IPS DF 6.9 (cell line): Measurements from ENCODE around the gene SCFD2.

ENCODE experiments used
- DNase-seq: peaks from one replicate; pipeline ENCODE4 v3.0.0-alpha.2; 2013; ENCODE audit warnings: low read depth, low spot score
- H3K27ac ChIP-seq: one replicate; pipeline ENCODE4 v1.5.1; 2013; ENCODE audit warnings: low read length, control low read depth
- H3K27me3 ChIP-seq: 2 replicates; pipeline ENCODE4 v1.6.1; 2013; ENCODE audit warnings: mild to moderate bottlenecking, low read length; ENCODE audit not compliant: control insufficient read depth, insufficient read depth
- H3K36me3 ChIP-seq: 2 replicates; pipeline ENCODE4 v1.6.1; 2013; ENCODE audit warnings: low read length; ENCODE audit not compliant: control insufficient read depth, insufficient read depth
- H3K4me1 ChIP-seq: 2 replicates; pipeline ENCODE4 v1.6.1; 2013; ENCODE audit warnings: low read length; ENCODE audit not compliant: control insufficient read depth, insufficient read depth
- H3K4me3 ChIP-seq: 2 replicates; pipeline ENCODE4 v1.5.1; 2013; ENCODE audit warnings: mild to moderate bottlenecking, low read length
- H3K9me3 ChIP-seq: 2 replicates; pipeline ENCODE4 v1.6.1; 2013; ENCODE audit warnings: low read length, inconsistent platforms; ENCODE audit not compliant: control insufficient read depth, insufficient read depth
- WGBS: extraction: QIAGEN DNeasy Blood & Tissue Kit; methylation state at CpG from one replicate; pipeline ENCODE4 v1.1.7; 2013; ENCODE audit warnings: mixed read lengths, missing lambda C conversion rate; ENCODE audit not compliant: insufficient read length, insufficient coverage; 5-methylcytosine and 5-hydroxymethylcytosine counted together

Gene SCFD2

GRCh38 chr4:53169695-53170617 lies 195.9 kb downstream of the SCFD2 start:
- Histone ChIP-seq H3K36me3 (no peaks in the 10 kb centered on the region), H3K27ac (no peak overlapping the region), H3K27me3 (no peaks in the 10 kb centered on the region), H3K4me1 (no peaks in the 10 kb centered on the region), H3K9me3 (no peaks in the 10 kb centered on the region), H3K4me3 (no peak overlapping the region)
- no CpG with 5 or more reads among the region's 5 CpGs for WGBS
- no peak for DNase-seq

DNA sequence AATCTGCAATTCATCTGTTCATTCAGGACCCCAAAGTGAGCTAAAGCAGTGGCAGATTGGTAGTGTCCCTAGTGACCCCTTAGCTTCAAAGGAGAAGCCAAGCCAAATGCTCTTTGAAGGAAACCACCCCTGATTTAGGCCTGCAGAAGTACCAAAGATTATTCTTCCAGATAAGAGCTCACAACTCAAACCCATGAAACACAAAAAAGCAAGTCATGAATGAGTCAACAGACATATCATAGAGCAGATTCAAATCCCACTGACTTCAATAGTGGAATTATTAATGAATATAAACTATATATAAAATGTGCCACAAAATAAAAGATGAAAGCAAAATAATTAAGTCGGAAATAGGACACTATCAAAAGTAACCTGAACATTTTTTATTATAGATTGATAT lies 197.6 kb downstream of the SCFD2 start:
- Histone ChIP-seq H3K27ac (no peak overlapping the region), H3K27me3 (no peaks in the 10 kb centered on the region), H3K36me3 (no peaks in the 10 kb centered on the region), H3K9me3 (no peaks in the 10 kb centered on the region), H3K4me3 (no peak overlapping the region), H3K4me1 (no peaks in the 10 kb centered on the region)
- no CpG with 5 or more reads among the region's 1 CpG for WGBS
- no peak for DNase-seq

- WGBS: no CpG with 5 or more reads among the region's 2 CpGs
These were observed 202.9 kb downstream of the SCFD2 start for GRCh38 chr4:53162969-53163368.

GRCh38 chr4:53161787-53162433 lies 204.0 kb downstream of the SCFD2 start:
- H3K9me3 ChIP-seq: no peaks in the 10 kb centered on the region
- no CpG with 5 or more reads among the region's 1 CpG for WGBS

More at GRCh38 chr4:53162969-53163368, 202.9 kb downstream of the SCFD2 start:
- no peaks in the 10 kb centered on the region for H3K4me1 ChIP-seq
- H3K36me3 ChIP-seq: no peaks in the 10 kb centered on the region
- no peak overlapping the region for H3K27ac ChIP-seq
- no peak overlapping the region for H3K4me3 ChIP-seq
- DNase-seq: no peak
- H3K9me3 ChIP-seq: no peaks in the 10 kb centered on the region
- no peaks in the 10 kb centered on the region for H3K27me3 ChIP-seq

DNA sequence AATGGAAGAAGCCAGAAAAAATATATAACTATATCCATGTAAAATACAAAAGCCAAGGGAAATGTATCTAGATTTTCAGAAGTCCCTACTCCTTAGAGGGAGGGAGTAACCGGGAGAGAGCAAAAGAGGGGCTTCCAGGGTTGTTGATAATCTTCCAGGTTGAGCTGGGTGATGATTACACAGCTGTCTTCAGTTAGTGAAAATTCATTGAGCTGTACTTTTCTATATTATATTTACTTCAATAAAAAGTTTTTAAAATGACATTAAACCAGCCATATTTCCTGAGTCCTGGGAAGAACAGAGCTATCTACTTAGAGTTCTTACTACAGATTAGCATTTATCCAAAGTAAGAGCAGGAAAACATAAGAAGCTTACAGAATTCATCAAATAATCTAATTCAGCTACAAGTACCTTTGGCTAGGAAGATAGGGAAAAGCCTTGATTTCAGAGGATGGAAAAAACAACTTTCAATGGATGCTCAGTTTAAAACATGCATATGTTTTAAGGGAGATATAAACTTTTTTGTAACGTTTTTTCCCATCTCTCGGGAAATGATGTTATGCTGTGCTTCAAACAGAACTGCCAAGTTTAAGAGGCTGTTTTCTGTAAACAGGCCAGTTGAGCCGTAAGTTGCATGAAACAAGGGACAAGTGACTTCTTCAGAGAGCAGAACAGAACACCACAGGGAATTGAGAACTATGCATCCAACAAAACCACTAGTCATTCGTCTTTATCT lies 204.6 kb downstream of the SCFD2 start:
- Histone ChIP-seq H3K9me3 (no peaks in the 10 kb centered on the region), H3K36me3 (no peaks in the 10 kb centered on the region), H3K27ac (no peak overlapping the region), H3K4me3 (no peak overlapping the region), H3K27me3 (no peaks in the 10 kb centered on the region), H3K4me1 (no peaks in the 10 kb centered on the region)
- no peak for DNase-seq
- WGBS: no CpG with 5 or more reads among the region's 5 CpGs

More at GRCh38 chr4:53161787-53162433, 204.0 kb downstream of the SCFD2 start:
- no peak overlapping the region for H3K4me3 ChIP-seq
- no peak for DNase-seq
- no peaks in the 10 kb centered on the region for H3K36me3 ChIP-seq
- H3K4me1 ChIP-seq: no peaks in the 10 kb centered on the region
- H3K27ac ChIP-seq: no peak overlapping the region
- no peaks in the 10 kb centered on the region for H3K27me3 ChIP-seq

- H3K9me3 ChIP-seq: no peaks in the 10 kb centered on the region
- no peak overlapping the region for H3K27ac ChIP-seq
- H3K4me3 ChIP-seq: no peak overlapping the region
- WGBS: no CpG with 5 or more reads among the region's 3 CpGs
- DNase-seq: no peak
- no peaks in the 10 kb centered on the region for H3K27me3 ChIP-seq
- H3K4me1 ChIP-seq: no peaks in the 10 kb centered on the region
- H3K36me3 ChIP-seq: 0 out of 2 replicates have a peak, but pooled peaks cover 2% of the 10 kb centered on the region
These were observed 209.0 kb downstream of the SCFD2 start for GRCh38 chr4:53156896-53157295.

- H3K36me3 ChIP-seq: 0 out of 2 replicates have a peak, but pooled peaks cover 2% of the 10 kb centered on the region
- H3K4me3 ChIP-seq: no peak overlapping the region
- no CpG with 5 or more reads among the region's 2 CpGs for WGBS
- no peaks in the 10 kb centered on the region for H3K4me1 ChIP-seq
- no peaks in the 10 kb centered on the region for H3K27me3 ChIP-seq
- no peak overlapping the region for H3K27ac ChIP-seq
- no peak for DNase-seq
- no peaks in the 10 kb centered on the region for H3K9me3 ChIP-seq
These were observed 213.4 kb downstream of the SCFD2 start for GRCh38 chr4:53152467-53152866.

GRCh38 chr4:53151489-53151788 lies 214.4 kb downstream of the SCFD2 start:
- H3K4me3 ChIP-seq: no peak overlapping the region
- no CpG with 5 or more reads among the region's 3 CpGs for WGBS
- H3K4me1 ChIP-seq: no peaks in the 10 kb centered on the region
- H3K36me3 ChIP-seq: 0 out of 2 replicates have a peak, but pooled peaks cover 2% of the 10 kb centered on the region
- H3K9me3 ChIP-seq: no peaks in the 10 kb centered on the region
- DNase-seq: no peak
- H3K27ac ChIP-seq: no peak overlapping the region
- no peaks in the 10 kb centered on the region for H3K27me3 ChIP-seq

DNA sequence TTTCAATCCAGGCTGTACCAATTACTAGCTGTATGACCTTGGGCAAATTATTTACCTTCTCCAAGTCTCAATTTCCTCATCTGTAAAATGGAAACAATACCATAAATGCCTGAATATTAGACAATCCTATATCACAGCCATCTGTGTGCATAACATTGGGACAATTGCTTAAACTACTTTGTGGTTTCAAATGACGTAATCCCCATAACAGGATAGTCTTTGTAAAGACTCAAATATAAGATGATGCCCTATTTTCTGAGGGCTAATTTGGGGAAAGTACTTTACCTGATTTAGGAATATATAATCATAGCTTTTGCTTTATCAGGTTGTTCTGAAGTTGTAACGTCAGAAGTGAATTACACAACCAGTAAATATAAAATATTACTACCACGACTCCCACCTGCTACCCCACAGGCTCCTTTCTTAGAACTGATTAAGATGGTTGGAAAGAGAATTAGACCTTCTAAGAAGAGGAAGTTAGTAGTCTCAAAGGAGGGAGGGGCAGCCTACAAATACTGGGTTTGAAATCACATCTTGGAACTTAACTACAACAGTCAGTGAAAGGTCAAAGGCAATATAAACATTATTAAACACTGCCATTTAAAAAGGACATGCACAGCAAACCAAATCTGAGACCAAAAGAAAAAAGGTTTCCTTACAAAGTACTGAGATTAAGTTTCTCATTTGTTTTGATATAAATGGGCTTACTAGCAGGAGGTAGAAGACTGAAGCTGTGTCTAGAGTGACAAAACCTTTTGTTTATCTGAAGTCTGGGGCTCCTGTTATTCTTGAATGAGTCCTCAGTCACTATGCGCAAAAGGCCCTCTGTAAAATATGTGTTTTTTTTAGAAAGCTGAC lies 215.0 kb downstream of the SCFD2 start:
- Histone ChIP-seq H3K27me3 (no peaks in the 10 kb centered on the region), H3K4me3 (no peak overlapping the region), H3K27ac (no peak overlapping the region), H3K4me1 (no peaks in the 10 kb centered on the region), H3K36me3 (0 out of 2 replicates have a peak, but pooled peaks cover 2% of the 10 kb centered on the region), H3K9me3 (no peaks in the 10 kb centered on the region)
- WGBS: no CpG with 5 or more reads among the region's 4 CpGs
- no peak for DNase-seq

- no peaks in the 10 kb centered on the region for H3K36me3 ChIP-seq
- DNase-seq: no peak
- no peaks in the 10 kb centered on the region for H3K9me3 ChIP-seq
- no peaks in the 10 kb centered on the region for H3K4me1 ChIP-seq
- no peak overlapping the region for H3K4me3 ChIP-seq
- H3K27me3 ChIP-seq: no peaks in the 10 kb centered on the region
- no peak overlapping the region for H3K27ac ChIP-seq
These were observed 218.2 kb downstream of the SCFD2 start for GRCh38 chr4:53147711-53148110.
